ENCODE data around the gene DRGX.

DNA sequence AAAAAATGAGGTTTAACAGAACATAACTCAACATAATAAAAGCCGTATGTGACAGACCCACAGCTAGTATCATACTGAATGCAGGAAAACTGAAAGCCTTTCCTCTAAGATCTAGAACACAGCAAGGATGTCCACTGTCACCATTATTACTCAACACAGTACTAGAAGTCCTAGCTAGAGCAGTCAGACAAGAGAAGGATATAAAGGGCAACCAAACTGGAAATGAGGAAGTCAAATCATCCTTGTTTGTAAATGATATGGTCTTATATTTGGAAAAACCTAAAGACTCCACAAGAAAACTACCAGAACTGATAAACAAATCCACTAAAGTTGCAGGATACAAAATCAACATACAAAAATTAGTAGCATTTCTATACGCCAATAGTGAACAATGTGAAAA lies 51.0 kb downstream of the DRGX start:
- TF ChIP-seq NFRKB (IDR thresholded peaks at IDR 0.05): no peak
- TF ChIP-seq ARNT (IDR thresholded peaks at IDR 0.05): no peak
- no peak for TF ChIP-seq SP1 (IDR thresholded peaks at IDR 0.05)
- TF ChIP-seq ELF4 (IDR thresholded peaks at IDR 0.05): no peak
- TF ChIP-seq HDGF (IDR thresholded peaks at IDR 0.05; ENCODE audit: borderline replicate concordance): no peak
- TF ChIP-seq SUZ12 (IDR thresholded peaks at IDR 0.05): no peak
- no peak for TF ChIP-seq L3MBTL2 (conservative IDR thresholded peaks at IDR 0.05)
- TF ChIP-seq LEF1 (IDR thresholded peaks at IDR 0.05; ENCODE audit: borderline replicate concordance): no peak

All from HEK293T (cell line).